GM21723 (cell line): ENCODE measurements around the gene PIGU.
"Not testable (repeated sequence)": the region's sequence is repeated elsewhere in the genome, so short reads cannot be mapped to it uniquely, and the experiment has no call there.

Experiments
- ATAC-seq: cut with Tn5 transposase; IDR thresholded peaks from one replicate; pipeline ENCODE4 v1.9.1; 2021; ENCODE audit warnings: mild to moderate bottlenecking, moderate library complexity; ENCODE audit not compliant: unreplicated experiment

PIGU gene

GRCh38 chr20:34516247-34517113 lies 160.4 kb downstream of the PIGU start, which contains the start of gene DYNLRB1:
Gene DYNLRB1, plus strand, starts transcription at chr20:34516422. Its CDS starts 37 bp downstream, at chr20:34516459.
- peak; percentile 71 for ATAC-seq

DNA sequence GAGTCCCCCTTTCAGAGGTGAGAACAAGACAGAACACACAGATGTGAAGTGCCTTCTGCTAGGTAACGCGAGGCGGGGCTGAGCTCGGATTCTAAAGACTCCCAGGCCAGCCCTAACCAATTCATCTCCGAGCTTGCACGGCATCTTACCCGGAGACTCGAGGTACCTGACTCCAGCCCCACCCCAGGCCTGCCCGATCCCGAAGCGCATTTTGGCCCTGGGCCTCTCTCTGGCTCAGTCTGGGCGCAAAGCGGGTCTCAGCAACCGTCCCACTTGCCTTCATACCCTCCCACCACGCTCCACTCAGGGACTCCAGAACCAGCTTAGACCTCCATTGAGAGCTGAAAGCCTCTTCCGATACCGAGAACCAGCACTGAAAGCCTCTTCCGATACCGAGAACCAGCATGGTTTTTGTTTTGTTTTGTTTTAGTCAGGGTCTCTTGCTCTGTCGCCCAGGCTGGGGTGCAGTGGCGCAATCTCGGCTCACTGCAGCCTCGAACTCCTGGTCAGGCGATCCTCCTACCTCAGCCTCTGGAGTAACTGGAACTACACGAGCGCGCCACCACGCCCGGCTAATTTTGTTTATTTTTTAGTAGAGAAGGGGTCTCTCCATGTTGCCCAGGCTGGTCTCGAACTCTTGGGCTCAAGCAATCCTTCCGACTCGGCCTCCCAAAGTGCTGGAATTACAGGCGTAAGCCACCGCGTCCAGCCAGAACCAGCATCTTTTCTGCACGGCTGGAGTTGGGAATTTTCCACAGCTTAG lies 161.2 kb downstream of the PIGU start:
- peak; percentile 60 for ATAC-seq

DNA sequence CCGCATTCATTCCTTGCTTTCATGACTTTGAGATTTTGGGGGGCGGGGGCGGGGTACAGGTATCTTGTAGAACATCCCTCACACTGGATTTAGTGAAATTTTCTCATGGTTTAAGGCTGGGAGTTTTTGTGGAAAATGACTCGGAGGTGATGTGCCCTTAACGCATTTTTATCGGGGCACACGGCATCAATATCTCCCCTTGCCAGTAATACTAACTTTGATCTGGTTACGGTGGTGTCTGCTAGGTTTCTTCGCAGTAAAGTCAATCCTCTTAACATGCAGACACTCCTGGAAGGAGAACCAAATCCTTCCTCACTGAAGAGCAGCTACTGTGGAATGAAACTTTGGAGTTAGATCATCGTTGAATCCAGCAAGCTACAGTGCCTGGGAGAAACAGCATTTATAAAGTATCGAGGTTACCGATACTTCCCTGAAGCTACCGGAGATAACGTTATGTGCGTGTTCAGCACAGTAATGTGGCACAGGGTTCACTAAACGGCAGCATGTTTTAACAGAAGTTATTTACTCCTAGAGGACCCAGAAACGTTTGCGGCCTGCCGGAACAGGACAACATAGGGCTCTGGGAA lies 161.9 kb downstream of the PIGU start:
- ATAC-seq: no peak

GRCh38 chr20:34514034-34514433 lies 162.9 kb downstream of the PIGU start:
- not testable (repeated sequence) for ATAC-seq

GRCh38 chr20:34512955-34513419 lies 163.9 kb downstream of the PIGU start:
- no peak for ATAC-seq

GRCh38 chr20:34512266-34512954 lies 164.5 kb downstream of the PIGU start:
- no peak for ATAC-seq

- no peak for ATAC-seq
Measured at GRCh38 chr20:34511891-34512265, 165.0 kb downstream of the PIGU start.

GRCh38 chr20:34510575-34510974 lies 166.3 kb downstream of the PIGU start:
- ATAC-seq: no peak
